D721Med (cell line): Measurements from ENCODE around the gene MBP.

Source experiments
- DNase-seq: peaks from one replicate; pipeline ENCODE4 v3.0.0; 2011; ENCODE audit warnings: low spot score; ENCODE audit not compliant: insufficient read length
- FAIRE-seq: peaks from 2 replicates; lab custom pipeline; 2011; peaks lifted over from hg19 to GRCh38; lab: Jason Lieb, UNC
- CTCF ChIP-seq: IDR thresholded peaks from 2 replicates; pipeline ENCODE4 v1.5.1; 2012; ENCODE audit warnings: mild to moderate bottlenecking, control low read depth; ENCODE audit not compliant: insufficient read depth; ENCODE audit errors: missing control alignments

MBP gene

DNA sequence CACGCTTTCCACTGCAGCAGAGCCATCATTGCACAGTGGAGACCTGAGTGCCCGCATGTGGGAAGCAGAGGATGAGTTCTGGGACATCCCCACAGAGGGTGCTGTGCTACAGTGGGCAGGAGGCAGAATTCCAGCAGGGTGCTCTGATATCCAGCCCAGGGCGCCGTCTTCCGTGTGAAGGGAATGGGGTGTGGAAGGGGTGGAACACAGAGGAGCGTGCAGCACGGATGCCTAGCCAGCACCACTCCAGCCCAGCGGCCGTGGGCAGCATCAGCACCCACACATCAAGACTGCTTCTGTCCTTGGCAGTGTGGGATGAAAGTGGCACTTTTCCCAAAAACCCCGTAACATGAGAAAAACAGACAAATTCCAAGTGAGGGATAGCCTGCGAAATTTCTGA is 175.9 kb downstream of the MBP start:
- no peak for DNase-seq
- FAIRE-seq, result no peak
- TF ChIP-seq CTCF, result no peak

GRCh38 chr18:76955524-76956170 is 176.9 kb downstream of the MBP start:
- TF ChIP-seq CTCF, result no peak
- peak; percentile 87 for FAIRE-seq
- no peak for DNase-seq

DNA sequence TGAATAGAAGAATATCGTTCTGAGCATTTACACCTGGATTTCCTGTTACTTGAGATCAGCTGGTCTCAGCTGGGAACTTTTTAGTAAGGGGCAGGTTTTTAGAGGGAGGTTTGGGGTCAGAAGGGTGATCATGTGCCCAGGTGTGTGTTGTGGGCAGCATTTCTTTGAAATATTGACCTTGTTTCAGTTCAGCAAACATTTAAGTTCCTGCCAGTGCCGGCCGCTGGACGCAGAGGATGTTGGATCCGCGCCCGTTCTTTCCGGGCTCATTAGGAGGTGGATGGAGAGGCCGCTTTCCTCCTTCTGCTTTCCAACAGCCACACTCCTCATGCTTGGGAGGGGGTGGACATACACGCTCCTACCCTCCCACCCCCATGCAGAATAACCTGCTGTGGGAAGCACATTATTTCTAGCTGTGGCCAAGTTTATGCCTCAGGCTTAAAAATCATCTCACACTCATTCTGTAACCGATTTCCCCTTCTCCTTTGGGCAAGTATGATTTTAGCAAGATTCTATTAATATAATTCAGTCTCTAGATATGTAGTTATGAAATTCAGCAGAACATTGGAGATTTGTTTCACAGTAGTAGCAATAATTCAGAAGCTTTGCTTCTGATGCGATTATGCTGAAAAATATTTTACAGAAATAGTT is 178.9 kb downstream of the MBP start:
- FAIRE-seq, result no peak
- no peak for TF ChIP-seq CTCF
- DNase-seq, result no peak

GRCh38 chr18:76953156-76953555 is 179.4 kb downstream of the MBP start:
- DNase-seq (no peak), FAIRE-seq (no peak)
- TF ChIP-seq CTCF, result no peak

DNA sequence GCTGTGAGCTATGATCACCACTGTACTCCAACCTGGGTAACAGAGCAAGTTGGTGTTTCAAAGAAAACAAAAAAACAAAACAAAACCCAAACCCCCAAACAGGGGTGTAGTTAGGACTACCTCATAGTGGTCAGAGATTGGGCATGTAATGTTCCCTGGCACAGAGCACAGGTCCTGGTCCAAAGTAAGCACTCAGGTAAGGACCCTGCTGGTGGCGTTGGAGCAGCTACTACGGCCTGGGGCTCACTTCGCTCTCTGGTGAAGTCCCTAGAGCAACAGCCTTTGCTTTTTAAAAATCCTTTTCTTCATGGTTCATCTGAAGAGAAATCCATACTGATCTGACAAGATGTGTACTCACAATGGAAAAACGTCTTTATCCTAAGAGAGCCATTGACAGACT is 179.8 kb downstream of the MBP start:
- FAIRE-seq, result peak; percentile 77
- TF ChIP-seq CTCF, result no peak
- DNase-seq, result no peak

DNA sequence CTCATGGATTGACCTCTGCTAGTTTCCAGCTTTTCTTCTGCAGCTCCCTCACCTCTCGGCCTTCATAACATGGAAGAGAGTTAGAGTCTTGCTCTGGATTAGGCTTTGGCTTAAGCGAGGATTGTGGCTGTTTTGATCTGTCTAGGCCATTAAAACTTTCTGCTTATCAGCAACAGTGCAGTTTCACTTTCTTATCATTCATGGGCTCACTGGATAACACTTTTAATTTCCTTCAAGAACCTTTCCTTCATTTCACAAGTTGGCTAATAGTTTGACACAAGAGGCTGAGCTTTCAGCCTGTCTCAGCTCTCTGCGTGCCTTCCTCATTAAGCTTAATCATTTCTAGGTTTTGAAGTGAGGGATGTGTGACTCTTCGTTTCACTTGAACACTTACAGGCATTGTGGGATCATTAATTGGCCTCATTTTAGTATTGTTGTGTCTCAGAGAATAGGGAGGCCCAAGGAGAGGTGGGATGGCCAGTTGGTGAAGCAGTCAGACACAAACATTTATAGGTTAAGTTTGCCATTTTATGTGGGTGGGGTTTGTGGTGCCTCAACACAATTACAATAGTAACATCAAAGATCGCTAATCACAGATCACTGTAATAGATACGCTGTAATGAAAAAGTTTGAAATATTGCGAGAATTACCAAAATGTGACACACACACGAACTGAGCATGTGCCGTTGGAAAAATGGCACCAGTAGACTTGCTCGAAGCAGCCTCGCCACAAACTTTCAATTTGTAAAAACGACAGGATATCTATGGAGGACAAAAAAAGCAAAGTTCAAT is 180.9 kb downstream of the MBP start:
- DNase-seq (no peak), FAIRE-seq (no peak)
- no peak for TF ChIP-seq CTCF
